Measurements from ENCODE around the gene USH2A.

USH2A gene

DNA sequence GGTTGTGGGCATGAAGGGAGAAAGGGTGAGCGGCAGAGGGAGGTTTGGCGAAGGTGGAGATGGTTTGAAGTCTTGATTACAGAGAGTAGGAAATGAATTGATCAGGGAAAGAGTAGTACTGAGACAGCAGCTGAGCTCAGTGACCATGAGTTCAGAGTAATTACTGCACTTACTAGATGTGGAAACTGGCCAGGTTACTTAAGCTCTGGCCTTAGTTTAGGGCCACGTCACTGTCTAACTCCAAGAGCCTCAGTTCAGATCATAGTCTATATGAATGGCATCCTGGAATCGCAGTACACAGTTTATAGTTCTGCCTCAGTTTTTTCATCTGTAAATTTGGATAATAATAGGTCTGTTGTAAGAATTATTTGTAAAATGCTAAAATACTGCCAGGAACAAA lies 778.1 kb downstream of the USH2A start:
- no peaks in the 10 kb centered on the region for H3K27me3 ChIP-seq (ENCODE audit: insufficient read depth, low read depth, severe bottlenecking)
- DNase-seq, result no peak
- no peak overlapping the region for H3K4me3 ChIP-seq (ENCODE audit: low read depth, low read length)
- no peaks in the 10 kb centered on the region for H3K9me3 ChIP-seq (ENCODE audit: severe bottlenecking)
- no peak overlapping the region for H3K27ac ChIP-seq
- TF ChIP-seq, protein P1, sequence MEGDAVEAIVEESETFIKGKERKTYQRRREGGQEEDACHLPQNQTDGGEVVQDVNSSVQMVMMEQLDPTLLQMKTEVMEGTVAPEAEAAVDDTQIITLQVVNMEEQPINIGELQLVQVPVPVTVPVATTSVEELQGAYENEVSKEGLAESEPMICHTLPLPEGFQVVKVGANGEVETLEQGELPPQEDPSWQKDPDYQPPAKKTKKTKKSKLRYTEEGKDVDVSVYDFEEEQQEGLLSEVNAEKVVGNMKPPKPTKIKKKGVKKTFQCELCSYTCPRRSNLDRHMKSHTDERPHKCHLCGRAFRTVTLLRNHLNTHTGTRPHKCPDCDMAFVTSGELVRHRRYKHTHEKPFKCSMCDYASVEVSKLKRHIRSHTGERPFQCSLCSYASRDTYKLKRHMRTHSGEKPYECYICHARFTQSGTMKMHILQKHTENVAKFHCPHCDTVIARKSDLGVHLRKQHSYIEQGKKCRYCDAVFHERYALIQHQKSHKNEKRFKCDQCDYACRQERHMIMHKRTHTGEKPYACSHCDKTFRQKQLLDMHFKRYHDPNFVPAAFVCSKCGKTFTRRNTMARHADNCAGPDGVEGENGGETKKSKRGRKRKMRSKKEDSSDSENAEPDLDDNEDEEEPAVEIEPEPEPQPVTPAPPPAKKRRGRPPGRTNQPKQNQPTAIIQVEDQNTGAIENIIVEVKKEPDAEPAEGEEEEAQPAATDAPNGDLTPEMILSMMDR (IDR thresholded peaks at IDR 0.05; ENCODE audit: low read depth, low read length), result no peak
- no peaks in the 10 kb centered on the region for H3K36me3 ChIP-seq

DNA sequence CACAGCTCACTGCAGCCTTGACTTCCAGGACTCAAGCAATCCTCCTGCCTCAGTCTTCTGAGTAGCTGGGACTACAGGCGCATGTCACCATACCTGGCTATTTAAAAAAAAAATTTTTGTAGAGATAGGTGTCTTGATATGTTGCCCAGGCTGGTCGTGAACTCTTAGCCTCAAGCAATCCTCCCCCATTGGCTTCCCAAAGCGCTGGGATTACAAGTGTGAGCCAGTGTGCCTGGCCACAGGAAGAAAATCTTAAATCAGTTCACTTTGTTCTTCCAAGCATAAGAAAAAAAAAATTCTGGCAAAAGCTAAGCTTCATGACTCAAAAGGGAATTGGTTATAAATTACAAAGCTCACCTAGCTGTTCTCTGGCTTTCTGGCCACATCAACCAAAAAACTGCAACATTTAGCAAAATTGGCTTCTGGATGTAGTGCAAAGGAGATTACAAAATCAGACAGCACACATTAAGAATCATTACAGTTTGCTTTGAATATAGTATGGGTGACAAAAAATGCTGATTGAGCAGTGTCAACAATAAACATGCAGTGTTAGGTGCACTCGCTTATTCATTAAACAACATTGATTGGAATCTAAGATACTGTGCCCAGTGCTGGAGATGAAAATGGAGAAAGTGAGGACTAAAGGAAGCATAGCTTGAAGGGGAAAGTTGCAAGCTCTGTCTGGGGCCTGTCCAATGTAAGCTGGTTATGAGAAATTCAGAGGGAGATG lies 779.5 kb downstream of the USH2A start:
- TF ChIP-seq, protein P1 (IDR thresholded peaks at IDR 0.05; ENCODE audit: low read depth, low read length), result no peak

DNA sequence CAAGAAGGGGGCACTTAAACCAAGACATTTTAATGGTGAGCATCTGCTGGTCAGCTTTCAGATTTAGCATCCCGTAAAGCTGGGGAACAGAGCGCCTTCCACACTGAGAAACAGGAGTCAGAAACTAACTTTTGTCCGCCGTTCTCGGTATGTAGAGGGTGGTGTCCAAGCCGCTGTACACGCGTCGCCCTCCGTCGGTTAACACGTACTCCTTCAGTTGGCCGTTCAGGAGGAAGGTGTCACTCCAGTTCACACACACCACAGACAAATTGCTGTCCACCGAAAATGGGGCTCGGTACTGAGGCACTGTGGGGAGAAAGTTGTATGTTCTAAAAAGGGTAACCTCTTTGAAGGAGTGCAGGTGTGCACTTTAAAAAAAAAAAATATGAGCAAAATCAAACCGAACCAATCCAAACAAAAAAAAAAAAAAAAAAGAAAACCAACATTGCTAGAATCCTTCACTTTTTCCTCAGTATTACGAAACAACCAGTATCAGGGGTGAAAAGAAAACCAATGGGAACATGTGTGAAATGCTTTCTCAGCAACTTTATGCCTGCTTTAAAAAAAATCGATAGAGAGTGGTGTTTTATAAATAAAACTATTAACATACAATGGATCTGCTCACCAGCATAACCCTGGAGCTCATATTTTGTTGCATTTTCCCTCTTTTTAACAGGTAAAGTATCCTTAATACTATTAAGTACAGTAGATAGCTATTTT lies 782.7 kb downstream of the USH2A start:
- DNase-seq, result no peak
- Histone ChIP-seq H3K9me3 (ENCODE audit: severe bottlenecking) (no peaks in the 10 kb centered on the region), H3K36me3 (no peaks in the 10 kb centered on the region), H3K27ac (no peak overlapping the region), H3K27me3 (ENCODE audit: insufficient read depth, low read depth, severe bottlenecking) (no peaks in the 10 kb centered on the region), H3K4me3 (ENCODE audit: low read depth, low read length) (no peak overlapping the region)
- TF ChIP-seq, protein P1 (IDR thresholded peaks at IDR 0.05; ENCODE audit: low read depth, low read length), result no peak

More for the DNA sequence above, 779.5 kb downstream of the USH2A start:
- no peak for DNase-seq
- H3K4me3 ChIP-seq (ENCODE audit: low read depth, low read length), result no peak overlapping the region
- no peak overlapping the region for H3K27ac ChIP-seq
- H3K36me3 ChIP-seq, result no peaks in the 10 kb centered on the region
- no peaks in the 10 kb centered on the region for H3K27me3 ChIP-seq (ENCODE audit: insufficient read depth, low read depth, severe bottlenecking)
- no peaks in the 10 kb centered on the region for H3K9me3 ChIP-seq (ENCODE audit: severe bottlenecking)

DNA sequence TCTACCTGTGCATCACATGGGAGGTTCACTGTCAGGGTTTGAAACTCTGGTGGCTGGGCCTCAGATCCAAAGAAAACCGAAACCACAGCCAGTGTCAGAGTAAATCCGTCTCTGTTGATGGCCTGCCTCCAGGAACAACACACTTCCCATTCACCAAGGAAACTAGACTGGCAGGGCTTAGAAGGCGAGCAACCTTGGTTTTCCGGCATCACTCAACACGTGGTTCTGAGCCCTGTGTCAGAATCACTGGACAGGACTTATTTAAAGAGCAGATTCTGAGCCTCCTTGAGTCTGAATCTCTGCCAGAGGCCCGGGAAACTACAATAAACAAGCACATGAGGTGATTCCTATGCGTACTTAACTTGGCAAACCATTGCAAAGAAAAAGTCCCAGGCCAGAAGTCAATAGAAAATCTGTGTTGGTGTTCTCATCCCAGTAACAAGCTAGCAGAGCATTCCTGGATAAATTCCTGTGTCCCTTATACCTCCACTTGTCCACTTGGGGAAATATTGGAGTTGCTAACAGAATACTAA lies 786.1 kb downstream of the USH2A start:
- Histone ChIP-seq H3K9me3 (ENCODE audit: severe bottlenecking) (no peaks in the 10 kb centered on the region), H3K36me3 (no peaks in the 10 kb centered on the region), H3K4me3 (ENCODE audit: low read depth, low read length) (no peak overlapping the region), H3K27me3 (ENCODE audit: insufficient read depth, low read depth, severe bottlenecking) (no peaks in the 10 kb centered on the region), H3K27ac (no peak overlapping the region)
- TF ChIP-seq, protein P1 (IDR thresholded peaks at IDR 0.05; ENCODE audit: low read depth, low read length), result no peak
- no peak for DNase-seq

DNA sequence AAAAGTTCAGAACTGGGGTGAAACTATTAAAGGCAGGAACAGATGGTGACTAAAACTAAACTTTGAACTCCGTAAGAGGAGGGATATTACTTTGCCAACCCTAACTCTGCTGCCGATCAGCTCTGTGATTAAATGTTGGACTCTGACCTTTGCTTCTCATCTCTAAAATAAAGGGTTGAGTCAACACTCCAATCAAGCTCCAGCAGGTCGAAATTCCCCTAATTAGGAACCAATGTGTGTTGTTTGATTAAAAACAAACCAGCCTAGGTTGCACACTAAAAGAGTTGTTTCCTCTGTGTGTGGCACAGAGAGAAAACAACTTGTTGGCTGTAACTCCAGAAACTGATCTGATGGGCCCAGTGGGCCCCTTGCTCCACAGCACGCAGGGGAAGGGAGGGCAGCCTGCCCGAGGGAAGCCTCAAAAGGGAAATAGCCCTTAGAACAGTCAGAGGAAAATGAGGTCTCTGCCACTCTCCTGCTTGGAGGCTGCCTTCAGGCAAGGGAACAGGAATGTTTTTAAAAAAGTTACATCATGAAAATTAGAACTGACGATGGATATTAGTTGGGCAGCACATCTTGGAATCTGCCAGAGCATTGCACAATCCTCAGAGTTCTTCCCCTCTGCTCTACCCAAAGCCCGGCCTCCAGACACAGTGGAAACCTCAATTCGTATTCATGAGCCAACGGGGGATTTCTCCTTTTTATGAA lies 786.8 kb downstream of the USH2A start:
- TF ChIP-seq, protein P1 (IDR thresholded peaks at IDR 0.05; ENCODE audit: low read depth, low read length), result no peak
- no peaks in the 10 kb centered on the region for H3K27me3 ChIP-seq (ENCODE audit: insufficient read depth, low read depth, severe bottlenecking)
- no peak overlapping the region for H3K4me3 ChIP-seq (ENCODE audit: low read depth, low read length)
- no peak overlapping the region for H3K27ac ChIP-seq
- DNase-seq, result no peak
- H3K9me3 ChIP-seq (ENCODE audit: severe bottlenecking), result no peaks in the 10 kb centered on the region
- no peaks in the 10 kb centered on the region for H3K36me3 ChIP-seq

Measured in WERI-Rb-1 (cell line).